ENCODE measurements around the gene PLEKHG7. TPM values are rescaled to one million over a fixed set of nuclear protein-coding genes. Genes with fewer than 3 reads are reported as not detected.

Gene PLEKHG7
- polyA plus RNA-seq, 4 donors = 0.19 to 0.72 (median 0.22) TPM; not detected in 1

- WGBS, 3 donors = 63 to 74% (median 72%) methylated on average over 2 of the region's 2 CpGs
- Histone ChIP-seq H3K27me3 (ENCODE audit: control insufficient read depth in 3 of 3, insufficient read depth in 3 of 3, low read length in 3 of 3) (no peaks in the 10 kb centered on the region), H3K4me1 (ENCODE audit: control insufficient read depth in 3 of 3, insufficient read depth in 2 of 3, low read depth in 1 of 3, low read length in 2 of 3) (no peaks in the 10 kb centered on the region), H3K36me3 (ENCODE audit: control insufficient read depth in 3 of 3, insufficient read depth in 2 of 3, low read depth in 1 of 3, low read length in 3 of 3) (no peaks in the 10 kb centered on the region), H3K27ac (ENCODE audit: low read depth in 1 of 3, low read length in 2 of 3) (no peak overlapping the region), H3K4me3 (ENCODE audit: low read depth in 1 of 3, low read length in 3 of 3) (no peak overlapping the region), H3K9me3 (ENCODE audit: control insufficient read depth in 2 of 2, insufficient read depth in 1 of 2, low read depth in 1 of 2, low read length in 1 of 2) (no peaks in the 10 kb centered on the region)
- FAIRE-seq (no peak), DNase-seq (peak in 1 of 2 donors; percentile 4)
These were observed 15.7 kb downstream of the PLEKHG7 start for GRCh38 chr12:92718483-92718990.

GRCh38 chr12:92719674-92720073 lies 16.9 kb downstream of the PLEKHG7 start:
- no peak overlapping the region for H3K27ac ChIP-seq (ENCODE audit: low read depth in 1 of 3, low read length in 2 of 3)
- no peaks in the 10 kb centered on the region for H3K36me3 ChIP-seq (ENCODE audit: control insufficient read depth in 3 of 3, insufficient read depth in 2 of 3, low read depth in 1 of 3, low read length in 3 of 3)
- FAIRE-seq = no peak
- H3K4me1 ChIP-seq (ENCODE audit: control insufficient read depth in 3 of 3, insufficient read depth in 2 of 3, low read depth in 1 of 3, low read length in 2 of 3) = no peaks in the 10 kb centered on the region
- H3K27me3 ChIP-seq (ENCODE audit: control insufficient read depth in 3 of 3, insufficient read depth in 3 of 3, low read length in 3 of 3) = no peaks in the 10 kb centered on the region
- no peak for DNase-seq
- no peak overlapping the region for H3K4me3 ChIP-seq (ENCODE audit: low read depth in 1 of 3, low read length in 3 of 3)
- peaks cover 0 to 2% of the 10 kb centered on the region in 2 donors for H3K9me3 ChIP-seq (ENCODE audit: control insufficient read depth in 2 of 2, insufficient read depth in 1 of 2, low read depth in 1 of 2, low read length in 1 of 2)
- 67 to 70% (median 69%) methylated on average over 6 of the region's 6 CpGs for WGBS, 3 donors

- DNase-seq (no peak), FAIRE-seq (no peak)
- WGBS, 3 donors = 82 to 85% (median 83%) methylated on average over 8 of the region's 8 CpGs
- Histone ChIP-seq H3K4me3 (ENCODE audit: low read depth in 1 of 3, low read length in 3 of 3) (no peak overlapping the region), H3K36me3 (ENCODE audit: control insufficient read depth in 3 of 3, insufficient read depth in 2 of 3, low read depth in 1 of 3, low read length in 3 of 3) (no peaks in the 10 kb centered on the region), H3K27me3 (ENCODE audit: control insufficient read depth in 3 of 3, insufficient read depth in 3 of 3, low read length in 3 of 3) (no peaks in the 10 kb centered on the region), H3K9me3 (ENCODE audit: control insufficient read depth in 2 of 2, insufficient read depth in 1 of 2, low read depth in 1 of 2, low read length in 1 of 2) (peaks cover 0 to 2% of the 10 kb centered on the region in 2 donors), H3K4me1 (ENCODE audit: control insufficient read depth in 3 of 3, insufficient read depth in 2 of 3, low read depth in 1 of 3, low read length in 2 of 3) (no peaks in the 10 kb centered on the region), H3K27ac (ENCODE audit: low read depth in 1 of 3, low read length in 2 of 3) (no peak overlapping the region)
These were observed 18.3 kb downstream of the PLEKHG7 start for GRCh38 chr12:92721130-92721529.

- no peak overlapping the region for H3K4me3 ChIP-seq (ENCODE audit: low read depth in 1 of 3, low read length in 3 of 3)
These were observed 18.9 kb downstream of the PLEKHG7 start for GRCh38 chr12:92721656-92722055.

GRCh38 chr12:92722897-92723296 lies 20.1 kb downstream of the PLEKHG7 start:
- H3K4me3 ChIP-seq (ENCODE audit: low read depth in 1 of 3, low read length in 3 of 3) = peak overlapping the region in 1 of 3 donors; percentile 11
- H3K27me3 ChIP-seq (ENCODE audit: control insufficient read depth in 3 of 3, insufficient read depth in 3 of 3, low read length in 3 of 3) = no peaks in the 10 kb centered on the region
- no peaks in the 10 kb centered on the region for H3K36me3 ChIP-seq (ENCODE audit: control insufficient read depth in 3 of 3, insufficient read depth in 2 of 3, low read depth in 1 of 3, low read length in 3 of 3)
- H3K4me1 ChIP-seq (ENCODE audit: control insufficient read depth in 3 of 3, insufficient read depth in 2 of 3, low read depth in 1 of 3, low read length in 2 of 3) = no peaks in the 10 kb centered on the region
- no peak for FAIRE-seq
- WGBS, 3 donors = 73 to 87% (median 78%) methylated on average over 3 of the region's 3 CpGs
- H3K9me3 ChIP-seq (ENCODE audit: control insufficient read depth in 2 of 2, insufficient read depth in 1 of 2, low read depth in 1 of 2, low read length in 1 of 2) = peaks cover 0 to 2% of the 10 kb centered on the region in 2 donors
- DNase-seq = no peak
- H3K27ac ChIP-seq (ENCODE audit: low read depth in 1 of 3, low read length in 2 of 3) = no peak overlapping the region

More at GRCh38 chr12:92721656-92722055, 18.9 kb downstream of the PLEKHG7 start:
- no peaks in the 10 kb centered on the region for H3K36me3 ChIP-seq (ENCODE audit: control insufficient read depth in 3 of 3, insufficient read depth in 2 of 3, low read depth in 1 of 3, low read length in 3 of 3)
- H3K4me1 ChIP-seq (ENCODE audit: control insufficient read depth in 3 of 3, insufficient read depth in 2 of 3, low read depth in 1 of 3, low read length in 2 of 3) = no peaks in the 10 kb centered on the region
- H3K9me3 ChIP-seq (ENCODE audit: control insufficient read depth in 2 of 2, insufficient read depth in 1 of 2, low read depth in 1 of 2, low read length in 1 of 2) = peaks cover 0 to 2% of the 10 kb centered on the region in 2 donors
- H3K27me3 ChIP-seq (ENCODE audit: control insufficient read depth in 3 of 3, insufficient read depth in 3 of 3, low read length in 3 of 3) = no peaks in the 10 kb centered on the region
- FAIRE-seq (no peak), DNase-seq (no peak)
- 47 to 86% (median 62%) methylated on average over 1 of the region's 1 CpG for WGBS, 3 donors
- no peak overlapping the region for H3K27ac ChIP-seq (ENCODE audit: low read depth in 1 of 3, low read length in 2 of 3)

- 79 to 88% (median 83%) methylated on average over 4 of the region's 4 CpGs for WGBS, 3 donors
- no peaks in the 10 kb centered on the region for H3K36me3 ChIP-seq (ENCODE audit: control insufficient read depth in 3 of 3, insufficient read depth in 2 of 3, low read depth in 1 of 3, low read length in 3 of 3)
- DNase-seq (no peak), FAIRE-seq (no peak)
- H3K27me3 ChIP-seq (ENCODE audit: control insufficient read depth in 3 of 3, insufficient read depth in 3 of 3, low read length in 3 of 3) = no peaks in the 10 kb centered on the region
- H3K27ac ChIP-seq (ENCODE audit: low read depth in 1 of 3, low read length in 2 of 3) = no peak overlapping the region
- H3K4me3 ChIP-seq (ENCODE audit: low read depth in 1 of 3, low read length in 3 of 3) = no peak overlapping the region
- no peaks in the 10 kb centered on the region for H3K4me1 ChIP-seq (ENCODE audit: control insufficient read depth in 3 of 3, insufficient read depth in 2 of 3, low read depth in 1 of 3, low read length in 2 of 3)
- H3K9me3 ChIP-seq (ENCODE audit: control insufficient read depth in 2 of 2, insufficient read depth in 1 of 2, low read depth in 1 of 2, low read length in 1 of 2) = peaks cover 0 to 2% of the 10 kb centered on the region in 2 donors
These were observed 24.1 kb downstream of the PLEKHG7 start for GRCh38 chr12:92726850-92727249.

GRCh38 chr12:92729773-92730305 lies 27.1 kb downstream of the PLEKHG7 start:
- FAIRE-seq (no peak), DNase-seq (no peak)
- Histone ChIP-seq H3K27me3 (ENCODE audit: control insufficient read depth in 3 of 3, insufficient read depth in 3 of 3, low read length in 3 of 3) (no peaks in the 10 kb centered on the region), H3K4me3 (ENCODE audit: low read depth in 1 of 3, low read length in 3 of 3) (no peak overlapping the region), H3K4me1 (ENCODE audit: control insufficient read depth in 3 of 3, insufficient read depth in 2 of 3, low read depth in 1 of 3, low read length in 2 of 3) (no peaks in the 10 kb centered on the region), H3K36me3 (ENCODE audit: control insufficient read depth in 3 of 3, insufficient read depth in 2 of 3, low read depth in 1 of 3, low read length in 3 of 3) (no peaks in the 10 kb centered on the region), H3K9me3 (ENCODE audit: control insufficient read depth in 2 of 2, insufficient read depth in 1 of 2, low read depth in 1 of 2, low read length in 1 of 2) (no peaks in the 10 kb centered on the region), H3K27ac (ENCODE audit: low read depth in 1 of 3, low read length in 2 of 3) (no peak overlapping the region)
- WGBS, 3 donors = 50 to 62% (median 54%) methylated on average over 1 of the region's 1 CpG

GRCh38 chr12:92730758-92731157 lies 28.0 kb downstream of the PLEKHG7 start:
- Histone ChIP-seq H3K36me3 (ENCODE audit: control insufficient read depth in 3 of 3, insufficient read depth in 2 of 3, low read depth in 1 of 3, low read length in 3 of 3) (no peaks in the 10 kb centered on the region), H3K27ac (ENCODE audit: low read depth in 1 of 3, low read length in 2 of 3) (no peak overlapping the region), H3K4me3 (ENCODE audit: low read depth in 1 of 3, low read length in 3 of 3) (no peak overlapping the region), H3K4me1 (ENCODE audit: control insufficient read depth in 3 of 3, insufficient read depth in 2 of 3, low read depth in 1 of 3, low read length in 2 of 3) (no peaks in the 10 kb centered on the region), H3K27me3 (ENCODE audit: control insufficient read depth in 3 of 3, insufficient read depth in 3 of 3, low read length in 3 of 3) (no peaks in the 10 kb centered on the region), H3K9me3 (ENCODE audit: control insufficient read depth in 2 of 2, insufficient read depth in 1 of 2, low read depth in 1 of 2, low read length in 1 of 2) (no peaks in the 10 kb centered on the region)
- FAIRE-seq = no peak
- WGBS, 3 donors = 79 to 93% (median 89%) methylated on average over 5 of the region's 5 CpGs
- no peak for DNase-seq

- DNase-seq (no peak), FAIRE-seq (no peak)
- 80 to 91% (median 83%) methylated on average over 5 of the region's 5 CpGs for WGBS, 3 donors
- Histone ChIP-seq H3K27me3 (ENCODE audit: control insufficient read depth in 3 of 3, insufficient read depth in 3 of 3, low read length in 3 of 3) (no peaks in the 10 kb centered on the region), H3K4me1 (ENCODE audit: control insufficient read depth in 3 of 3, insufficient read depth in 2 of 3, low read depth in 1 of 3, low read length in 2 of 3) (no peaks in the 10 kb centered on the region), H3K36me3 (ENCODE audit: control insufficient read depth in 3 of 3, insufficient read depth in 2 of 3, low read depth in 1 of 3, low read length in 3 of 3) (no peaks in the 10 kb centered on the region), H3K27ac (ENCODE audit: low read depth in 1 of 3, low read length in 2 of 3) (no peak overlapping the region), H3K4me3 (ENCODE audit: low read depth in 1 of 3, low read length in 3 of 3) (no peak overlapping the region), H3K9me3 (ENCODE audit: control insufficient read depth in 2 of 2, insufficient read depth in 1 of 2, low read depth in 1 of 2, low read length in 1 of 2) (no peaks in the 10 kb centered on the region)
These were observed 29.4 kb downstream of the PLEKHG7 start for GRCh38 chr12:92732216-92732615.

Measured in small intestine (tissue), 7 donors.